Ovary (tissue), 1 donor: ENCODE data around the gene MUC13.

Source experiments
- EP300 ChIP-seq: sonication (generic); formaldehyde crosslinking; IDR thresholded peaks from one replicate; pipeline ENCODE4 v1.6.1; 2017; ENCODE audit warnings: antibody characterized with exemption
- POLR2A ChIP-seq: fragments of 450-650 bp; IDR thresholded peaks from one replicate; pipeline ENCODE4 v1.6.1; 2017; ENCODE audit warnings: antibody characterized with exemption, mild to moderate bottlenecking, moderate library complexity

DNA sequence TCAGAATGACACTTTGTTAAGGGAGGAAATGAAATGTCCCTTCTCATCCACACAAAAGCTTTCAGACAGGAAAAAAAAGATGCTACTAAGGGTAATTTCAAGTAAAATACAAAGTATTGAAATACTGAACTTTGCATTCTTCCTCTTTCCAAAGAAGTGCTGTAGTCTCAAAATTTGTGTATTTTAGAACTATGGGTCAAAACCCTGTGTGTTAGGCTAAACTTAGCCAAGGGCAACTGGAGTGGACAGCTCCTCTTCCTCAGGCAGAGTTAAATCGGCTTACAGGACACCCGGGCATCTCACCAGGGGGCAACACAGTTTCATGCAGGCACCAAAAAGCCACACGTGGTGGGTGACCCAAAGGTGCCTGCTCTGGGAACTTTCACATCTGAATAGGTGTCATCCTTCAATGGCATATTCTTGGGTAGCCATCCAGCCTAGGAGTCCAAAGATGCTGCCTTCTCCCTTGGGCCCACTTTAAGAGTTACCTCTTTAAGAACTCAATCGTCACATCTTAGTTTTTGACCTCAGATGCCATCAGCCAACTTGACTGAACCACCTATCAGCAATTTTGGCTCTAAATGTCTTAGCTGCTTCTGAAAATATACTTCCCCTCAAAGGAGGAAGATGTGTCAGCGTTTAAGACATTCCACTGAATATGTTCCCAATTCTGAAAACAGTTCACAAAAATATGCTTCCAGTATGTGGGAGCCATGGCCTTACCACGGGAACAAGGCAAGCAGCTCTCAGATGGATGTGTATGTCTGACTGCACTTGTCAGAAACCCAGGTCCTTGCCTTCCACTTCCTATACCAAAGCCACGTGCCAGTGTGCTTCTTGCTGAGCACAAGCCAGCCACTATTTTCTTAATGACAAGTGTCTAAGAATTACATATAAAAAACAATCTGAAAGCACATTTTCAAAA is 32.2 kb upstream of the MUC13 start:
- TF ChIP-seq POLR2A (no peak), EP300 (no peak)
